KG1 (cell line): ENCODE results near the gene RCAN1.
"Not testable (repeated sequence)": the region's sequence is repeated elsewhere in the genome, so short reads cannot be mapped to it uniquely, and the experiment has no call there.

ENCODE experiments used
- DNase-seq: peaks from one replicate; lab custom pipeline; 2025; lab: John Stamatoyannopoulos, UW

RCAN1 gene

DNA sequence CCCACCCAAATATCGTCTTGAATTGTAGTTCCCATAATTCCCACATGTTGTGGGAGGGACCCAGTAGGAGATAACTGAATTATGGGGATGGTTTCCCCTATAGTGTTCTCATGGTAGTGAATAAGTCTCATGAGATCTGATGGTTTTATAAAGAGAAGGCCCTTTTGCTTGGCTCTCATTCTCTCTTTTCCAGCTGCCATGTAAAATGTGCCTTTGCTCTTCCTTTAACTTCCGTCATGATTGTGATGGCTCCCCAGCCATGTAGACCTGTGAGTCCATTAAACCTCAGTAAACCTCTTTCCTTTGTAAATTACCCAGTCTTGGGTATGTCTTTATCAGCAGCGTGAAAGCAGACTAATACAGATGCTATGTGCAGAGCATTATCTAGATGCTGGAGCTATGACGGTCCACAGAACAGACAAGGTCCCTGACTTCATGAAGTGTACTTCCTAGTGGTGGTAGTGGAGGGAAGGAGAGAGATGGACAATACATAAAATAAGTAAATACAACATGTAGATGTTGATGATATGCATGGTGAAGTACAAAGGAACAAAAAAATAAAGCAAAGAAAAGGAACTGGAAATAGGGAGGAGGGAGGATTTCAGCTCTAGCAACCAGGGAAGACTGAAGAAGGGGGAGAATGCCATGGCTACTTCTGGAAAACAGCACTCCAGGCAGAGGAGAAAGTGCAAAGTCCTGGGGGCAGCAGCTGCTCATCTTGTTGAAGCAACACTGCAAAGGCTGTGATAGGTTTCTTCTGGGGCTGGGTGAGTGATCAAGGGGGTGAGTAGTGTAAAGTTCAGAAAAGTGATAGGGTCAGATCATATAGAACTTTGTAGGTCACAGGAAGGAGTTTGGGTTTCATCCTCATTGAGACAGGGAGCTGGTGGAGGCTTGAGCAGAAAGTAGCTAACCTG, 6.8 kb upstream of the RCAN1 start:
- no peak for DNase-seq

DNA sequence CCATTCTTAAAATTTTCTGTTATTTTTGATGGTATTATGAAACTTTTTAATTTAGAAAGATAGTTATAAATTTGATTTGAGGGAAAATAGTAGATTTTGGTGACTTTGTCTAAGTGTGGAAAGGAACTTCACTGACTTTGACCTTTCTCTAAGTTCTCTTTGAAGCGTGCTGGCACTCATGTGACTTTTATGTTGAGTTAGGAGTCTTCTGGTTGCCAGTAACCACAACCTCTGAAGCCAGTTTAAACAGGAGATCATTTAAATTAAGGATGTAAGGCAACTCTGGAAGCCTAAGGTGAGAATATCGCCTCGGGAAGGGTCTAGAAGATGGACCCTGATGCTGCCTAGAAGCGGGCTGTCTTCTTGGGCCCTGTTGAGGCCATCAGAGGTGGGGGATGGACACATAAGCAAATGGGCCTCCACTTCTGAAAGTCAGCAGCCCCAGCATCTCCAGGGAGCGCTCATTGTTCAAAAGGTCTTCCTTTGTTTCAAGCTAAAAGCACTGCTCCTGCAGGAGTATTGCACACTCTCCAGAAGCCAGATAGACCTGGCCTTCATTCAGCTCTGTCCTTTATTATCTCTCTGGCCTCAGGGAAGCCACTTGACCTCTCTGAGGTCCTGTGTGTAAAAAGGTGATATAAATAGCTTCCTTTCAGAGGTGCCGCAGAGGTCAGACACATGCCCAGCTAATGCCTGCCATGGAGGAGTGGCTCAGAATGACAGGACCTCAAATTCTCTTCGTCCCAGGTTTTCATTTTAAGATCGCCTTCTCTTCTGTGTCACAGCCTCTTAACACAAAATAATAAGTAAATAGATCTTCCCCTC, 5.1 kb upstream of the RCAN1 start:
- no peak for DNase-seq

DNA sequence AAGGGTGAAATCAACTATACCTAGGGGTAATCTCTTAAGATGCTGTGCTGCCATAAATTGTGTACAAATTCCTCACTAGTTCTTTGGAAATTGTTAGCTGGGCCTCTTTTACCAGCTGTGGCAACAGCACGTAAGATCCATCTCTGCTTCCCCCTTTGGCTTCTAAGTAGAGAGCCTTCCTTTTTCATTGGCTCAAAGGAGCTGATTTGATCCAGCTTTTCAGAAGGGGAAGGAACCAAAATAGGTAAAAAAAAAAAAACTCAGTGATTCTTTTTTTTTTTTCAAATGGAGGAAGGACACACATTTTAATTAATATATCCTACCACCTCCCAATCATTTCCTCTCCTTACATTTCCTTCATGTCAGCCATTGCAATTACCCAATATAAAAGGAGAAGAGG, 4.0 kb upstream of the RCAN1 start:
- DNase-seq, result no peak

DNA sequence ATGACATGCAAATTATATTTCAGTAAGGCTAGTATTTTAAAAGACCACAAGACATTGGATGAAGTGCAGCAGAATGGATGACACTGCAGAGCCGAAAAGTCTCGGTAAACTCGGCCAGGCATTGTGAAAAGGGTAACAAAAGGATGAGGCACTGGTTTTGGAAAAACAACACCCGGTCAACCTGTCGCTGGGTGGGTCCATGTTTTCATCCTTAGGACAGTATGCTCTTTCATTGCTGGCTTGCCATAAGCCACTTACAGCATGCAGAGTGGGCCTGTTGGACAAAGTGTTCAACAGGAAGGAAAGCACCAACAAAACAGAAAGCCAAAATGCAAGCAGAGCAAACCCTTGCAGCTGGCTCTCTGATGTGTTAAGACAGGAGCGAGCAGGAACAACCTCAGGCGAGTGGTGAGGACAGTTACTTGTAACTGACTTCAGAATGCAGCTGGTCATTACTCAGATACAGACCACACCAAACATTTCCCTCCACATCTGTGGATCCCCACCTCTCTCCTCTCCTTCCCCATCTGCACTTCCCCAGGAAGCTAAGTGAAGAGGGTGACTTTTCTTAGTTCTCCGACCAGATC, 2.9 kb upstream of the RCAN1 start:
- DNase-seq, result no peak

DNA sequence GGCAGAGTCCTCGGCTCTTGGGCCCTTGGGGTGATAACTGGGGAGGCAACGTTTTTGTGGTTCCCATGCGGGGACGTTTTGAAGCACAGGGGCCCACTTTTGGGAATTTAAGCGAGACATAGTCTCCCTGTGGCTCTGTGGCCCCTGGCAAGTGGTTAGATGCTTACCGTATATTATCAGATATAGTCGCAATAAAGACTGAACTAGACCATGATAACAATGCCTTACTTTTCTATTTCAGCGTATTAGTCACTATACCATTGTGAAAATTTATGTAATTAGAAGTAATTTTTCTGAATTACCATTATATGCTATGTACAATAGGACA, 538 bp upstream of the RCAN1 start:
- no peak for DNase-seq

DNA sequence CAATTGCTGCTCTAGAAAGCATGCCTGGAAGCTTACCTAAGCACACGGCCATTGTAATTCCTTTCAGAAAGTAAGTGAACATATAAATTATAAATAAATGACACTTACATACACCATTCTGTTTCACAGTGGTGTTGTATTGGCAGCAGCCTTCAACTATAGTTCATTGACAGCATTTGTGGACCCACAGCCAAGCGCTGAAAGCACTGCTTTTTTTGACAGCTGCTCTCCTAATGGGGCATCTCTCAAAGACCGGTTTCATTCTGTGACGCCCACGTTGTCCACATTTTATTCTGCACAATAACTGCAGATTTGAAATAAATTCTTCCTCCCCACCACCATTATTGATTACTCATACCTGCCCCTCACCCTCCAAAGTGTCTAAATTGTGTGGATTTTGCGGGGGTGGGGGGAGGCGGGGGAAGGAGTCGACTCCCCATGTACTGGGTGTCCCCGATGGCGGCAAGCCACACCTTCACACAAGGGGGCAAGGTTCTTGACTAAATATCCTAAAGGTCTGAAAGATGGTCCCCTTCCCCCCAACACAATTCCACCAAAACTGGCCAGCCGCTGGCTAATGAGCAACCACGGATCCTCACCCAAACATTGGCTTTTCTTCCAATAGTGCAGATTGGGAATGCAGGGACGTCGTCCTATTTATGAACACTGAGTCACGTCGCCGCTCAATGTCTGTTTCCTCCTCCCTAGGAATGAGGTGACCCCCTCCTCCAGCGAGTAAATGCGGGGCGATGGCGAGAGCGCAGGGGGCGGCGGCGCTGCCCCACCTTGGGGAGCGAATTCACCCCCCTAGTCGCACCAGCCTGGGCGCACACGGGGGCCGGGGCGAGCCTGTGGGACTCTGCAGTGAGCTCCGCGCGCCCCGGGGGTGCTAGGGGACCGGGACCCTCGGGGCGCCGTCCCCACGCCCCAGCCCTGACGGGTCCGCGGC, 960 bp downstream of the RCAN1 start:
- DNase-seq, result no peak

DNA sequence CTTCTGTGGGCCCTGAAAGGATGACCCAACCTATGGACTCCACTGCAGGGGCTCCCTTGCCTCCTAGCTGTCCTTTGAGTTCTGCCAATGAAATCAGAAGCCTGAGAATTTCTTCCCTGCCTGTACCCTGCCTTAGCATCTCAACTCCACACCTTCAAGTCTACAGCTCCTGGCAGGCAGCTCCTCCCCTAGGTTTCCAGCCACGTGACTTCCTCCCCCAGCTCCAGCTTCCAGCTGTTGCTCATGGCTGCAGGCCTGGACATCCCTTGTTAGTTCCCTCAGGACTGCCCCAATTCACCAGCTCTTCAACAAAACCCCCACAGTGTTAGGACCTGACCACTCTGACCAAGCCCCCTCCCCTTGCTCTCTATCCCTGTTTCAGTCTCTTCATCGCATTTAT, 2.4 kb downstream of the RCAN1 start:
- no peak for DNase-seq

DNA sequence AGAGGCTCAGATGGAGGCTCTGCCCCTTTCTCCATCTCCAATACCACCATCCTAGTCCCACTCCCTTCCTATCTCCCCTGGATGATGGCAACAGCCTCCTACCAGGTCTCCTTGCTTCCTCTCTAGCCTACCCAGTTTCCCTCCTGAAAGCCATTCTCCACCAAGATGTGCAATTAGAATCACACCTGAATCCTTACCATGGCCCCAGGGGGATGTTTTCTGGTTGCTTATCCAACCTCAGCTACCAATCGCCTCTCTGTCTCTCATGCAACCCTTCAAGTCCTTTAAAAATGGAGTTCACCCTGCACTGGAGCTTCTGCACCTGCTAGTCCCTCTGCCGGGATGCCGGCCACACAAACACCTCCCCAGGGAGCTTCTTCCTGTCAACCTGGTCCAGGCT, 2.9 kb downstream of the RCAN1 start:
- no peak for DNase-seq

DNA sequence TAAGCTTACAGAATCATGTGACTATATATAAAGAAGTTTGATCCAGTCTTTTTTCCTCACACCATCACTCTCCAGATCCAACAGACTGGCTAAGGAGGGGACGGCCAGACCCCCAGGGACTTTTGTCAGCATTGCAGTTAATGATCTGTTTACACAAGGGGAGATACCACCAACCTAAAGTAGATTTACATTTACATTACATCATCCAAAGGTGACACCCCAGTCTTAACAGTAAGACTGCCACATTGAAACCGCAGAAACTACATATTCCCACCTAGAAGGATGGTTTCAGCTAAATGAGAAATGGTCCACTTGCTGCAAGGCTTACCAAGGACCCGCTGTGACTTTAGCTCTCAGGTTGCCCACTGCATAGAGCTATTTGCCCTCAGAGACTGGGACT, 3.4 kb downstream of the RCAN1 start:
- no peak for DNase-seq

DNA sequence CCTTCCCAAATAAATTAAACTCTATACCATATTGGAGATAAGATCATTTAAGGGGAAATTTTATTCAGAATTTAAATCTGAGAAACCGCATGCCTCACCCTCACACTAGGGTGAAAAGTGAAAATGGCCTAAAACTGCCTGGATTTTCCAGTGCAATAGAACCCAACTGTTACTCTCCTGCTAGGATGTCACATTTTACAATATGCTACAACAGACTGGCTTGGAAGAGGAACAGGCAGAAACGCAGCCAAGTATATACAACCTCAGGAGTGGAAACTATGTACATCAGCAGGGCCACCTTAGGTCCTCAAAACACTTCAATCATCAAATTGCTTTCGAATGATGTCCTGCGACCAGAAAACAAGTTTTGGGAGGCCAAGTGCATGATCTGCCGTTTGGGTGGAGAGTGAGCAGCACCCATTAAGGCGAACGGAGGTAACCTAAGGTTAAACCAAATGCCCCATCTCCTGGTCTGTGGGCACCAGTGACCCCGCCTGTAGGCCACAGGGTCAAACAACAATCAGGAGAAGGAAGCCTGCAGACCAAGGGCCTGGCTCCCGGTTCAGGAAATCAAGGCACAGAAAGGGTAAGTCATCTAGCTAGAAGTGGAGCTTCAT, 4.9 kb downstream of the RCAN1 start:
- no peak for DNase-seq

DNA sequence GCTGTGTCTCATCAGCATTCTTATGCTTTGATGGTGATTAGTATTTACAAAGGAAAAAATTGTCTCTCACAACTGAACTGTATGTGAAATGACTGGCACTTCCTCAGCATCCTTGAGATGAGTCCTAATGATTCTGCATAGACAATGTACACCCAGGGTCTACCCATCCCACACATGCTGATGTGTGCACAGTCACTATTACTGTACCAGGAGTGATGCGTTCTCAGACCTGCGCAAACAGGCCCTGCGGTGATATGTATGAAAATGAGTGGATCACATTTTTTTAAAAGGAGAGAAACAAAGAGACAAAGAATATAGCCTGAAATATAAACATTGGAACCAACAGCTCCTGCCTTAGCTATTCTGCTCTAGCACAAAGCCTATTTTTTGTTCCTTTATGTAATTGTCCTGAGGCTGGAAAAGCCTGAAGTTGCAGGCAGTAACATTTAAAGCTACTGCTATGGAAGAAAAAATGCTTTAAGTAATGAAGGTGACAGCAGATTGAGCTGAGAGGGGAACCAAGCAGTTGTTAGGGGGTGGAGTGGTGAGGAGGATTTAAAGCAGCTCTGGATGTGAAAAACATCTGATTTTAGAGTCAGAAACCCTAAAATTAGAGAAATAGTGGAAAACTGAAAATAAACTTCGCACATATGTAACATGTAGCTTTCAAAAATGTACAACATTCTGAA, 5.5 kb downstream of the RCAN1 start:
- no peak for DNase-seq

DNA sequence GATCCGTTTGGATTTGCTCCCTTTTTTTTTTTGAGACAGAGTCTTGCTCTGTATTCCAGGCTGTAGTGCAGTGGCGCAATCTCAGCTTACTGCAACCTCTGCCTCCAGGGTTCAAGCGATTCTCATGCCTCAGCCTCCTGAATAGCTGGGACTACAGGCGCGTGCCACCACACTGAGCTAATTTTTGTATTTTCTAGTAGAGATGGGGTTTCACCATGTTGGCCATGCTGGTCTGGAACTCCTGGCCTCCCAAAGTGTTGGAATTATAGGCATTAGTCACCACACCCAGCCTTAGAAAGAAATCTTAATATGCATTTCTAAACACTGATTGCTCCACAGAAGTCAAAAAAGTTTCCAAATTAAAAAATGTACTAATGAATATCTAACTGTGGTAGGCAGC, 7.5 kb downstream of the RCAN1 start:
- not testable (repeated sequence) for DNase-seq

DNA sequence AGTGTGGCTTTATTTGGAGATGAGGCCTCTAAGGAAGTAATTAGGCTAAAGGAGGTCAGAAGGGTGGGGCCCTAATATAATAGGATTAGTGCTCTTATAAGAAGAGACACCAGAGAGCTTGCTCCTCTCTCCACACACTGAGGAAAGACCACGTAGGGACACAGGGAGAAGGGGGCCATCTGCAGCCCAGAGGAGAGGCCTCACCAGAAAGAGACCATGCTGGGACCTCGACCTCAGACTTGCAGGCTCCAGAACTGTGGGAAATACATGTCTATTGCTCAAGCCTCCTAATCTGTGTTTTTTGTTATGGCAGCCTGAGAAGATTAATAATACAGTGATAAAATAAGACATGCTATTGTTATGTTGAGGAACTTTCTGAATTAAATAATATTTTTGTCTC, 8.3 kb downstream of the RCAN1 start:
- no peak for DNase-seq

DNA sequence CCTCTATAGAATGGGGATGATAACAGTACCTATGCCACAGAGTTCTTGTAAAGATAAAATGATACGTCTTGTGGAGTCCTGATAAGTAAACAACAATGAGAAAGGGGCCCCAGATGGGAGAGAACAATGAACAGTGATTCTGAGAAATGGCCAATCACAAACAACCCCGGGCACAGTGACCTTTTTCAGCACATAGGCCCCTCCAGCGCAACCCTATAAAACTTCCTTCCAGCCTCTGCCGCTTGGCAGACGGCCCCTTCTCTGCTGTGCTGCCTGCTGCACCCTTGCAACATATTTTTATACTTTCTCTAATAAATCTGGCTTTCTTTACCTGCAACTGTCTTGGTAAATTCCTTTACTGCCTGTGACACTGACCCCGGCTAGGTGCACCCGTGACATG, 8.9 kb downstream of the RCAN1 start:
- DNase-seq, result no peak

DNA sequence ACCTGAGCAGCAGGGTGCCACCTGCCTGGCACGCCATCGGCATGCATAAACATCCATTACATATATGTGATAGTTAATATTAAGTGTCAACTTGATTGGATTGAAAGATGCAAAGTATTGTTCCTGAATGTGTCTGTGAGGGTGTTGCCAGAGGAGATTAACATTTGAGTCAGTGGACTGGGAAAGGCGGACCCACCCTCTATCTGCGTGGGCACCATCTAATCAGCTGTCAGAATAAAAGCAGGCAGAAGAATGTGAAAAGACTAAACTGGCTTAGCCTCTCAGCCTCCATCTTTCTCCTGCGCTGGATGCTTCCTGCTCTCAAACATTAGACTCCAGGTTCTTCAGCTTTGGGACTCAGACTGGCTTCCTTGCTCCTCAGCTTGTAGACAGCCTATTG, 10.0 kb downstream of the RCAN1 start:
- not testable (repeated sequence) for DNase-seq

DNA sequence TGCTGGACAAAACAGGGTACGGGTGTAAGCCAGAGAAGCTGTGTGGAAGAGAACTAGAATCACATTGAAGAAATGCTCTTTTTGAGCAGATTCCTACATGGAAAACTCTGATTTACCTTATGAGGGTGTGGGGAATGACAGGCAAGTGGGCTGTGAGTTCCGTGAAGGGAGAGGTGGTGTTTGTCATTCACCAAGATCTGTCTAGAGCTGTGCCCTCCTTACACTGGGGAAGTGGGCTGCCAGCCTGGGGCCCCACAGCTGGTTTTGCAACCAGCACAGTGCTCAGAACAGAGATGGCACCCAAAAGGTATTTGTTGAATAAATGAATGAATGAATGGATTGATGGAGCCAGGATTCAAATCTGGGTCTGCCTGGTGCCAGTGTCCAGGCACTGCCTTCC, 10.4 kb downstream of the RCAN1 start:
- no peak for DNase-seq

DNA sequence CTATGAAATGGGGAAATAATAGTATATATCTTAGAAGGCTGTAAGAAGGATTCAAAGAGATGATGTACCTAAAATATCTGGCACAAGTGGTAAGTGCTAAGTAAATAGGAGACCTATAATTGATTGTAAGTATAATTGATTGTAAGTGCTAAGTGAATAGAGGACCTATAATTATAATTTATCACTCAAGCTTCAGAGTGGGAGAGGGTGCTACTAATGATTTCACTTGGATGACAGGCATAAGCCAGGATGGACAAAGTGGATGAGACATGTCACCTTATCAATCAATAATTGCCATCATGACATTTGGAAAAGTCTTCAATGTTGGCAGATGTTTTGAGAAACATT, 11.2 kb downstream of the RCAN1 start:
- DNase-seq, result no peak

DNA sequence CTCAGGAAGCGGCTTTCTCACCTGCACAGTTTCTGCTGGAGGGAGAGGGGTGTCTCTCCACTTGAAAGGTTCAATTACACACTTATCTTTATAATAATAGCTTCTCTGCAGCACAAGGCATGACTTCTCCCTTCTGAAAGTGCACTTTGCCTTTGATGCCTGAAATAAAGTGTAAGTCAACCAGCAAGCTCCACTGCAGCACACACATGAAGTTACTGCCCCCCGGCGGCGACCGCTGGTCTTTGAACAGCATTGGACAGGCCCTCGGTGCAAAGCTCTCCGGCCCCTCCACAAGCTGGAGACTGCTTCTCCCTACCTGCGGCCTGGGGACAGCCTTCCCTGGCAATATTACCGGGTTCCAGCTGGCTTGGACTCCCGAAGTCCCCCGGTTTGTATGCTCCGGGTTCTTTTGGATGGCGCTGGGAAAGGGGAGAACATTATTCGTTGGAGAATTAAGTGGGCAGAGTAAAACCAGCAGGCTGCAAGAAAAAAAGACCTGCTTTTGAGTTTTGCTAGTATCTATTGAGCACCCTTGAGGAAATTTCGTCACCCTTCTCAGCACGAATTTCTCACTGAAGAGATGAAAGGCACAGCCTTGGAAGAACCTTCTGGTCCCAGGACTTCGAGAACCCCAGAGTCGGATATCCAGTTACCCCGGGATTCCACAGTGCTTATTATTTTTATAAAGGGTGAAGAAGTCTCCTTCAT, 11.8 kb downstream of the RCAN1 start:
- DNase-seq, result peak; percentile 39

DNA sequence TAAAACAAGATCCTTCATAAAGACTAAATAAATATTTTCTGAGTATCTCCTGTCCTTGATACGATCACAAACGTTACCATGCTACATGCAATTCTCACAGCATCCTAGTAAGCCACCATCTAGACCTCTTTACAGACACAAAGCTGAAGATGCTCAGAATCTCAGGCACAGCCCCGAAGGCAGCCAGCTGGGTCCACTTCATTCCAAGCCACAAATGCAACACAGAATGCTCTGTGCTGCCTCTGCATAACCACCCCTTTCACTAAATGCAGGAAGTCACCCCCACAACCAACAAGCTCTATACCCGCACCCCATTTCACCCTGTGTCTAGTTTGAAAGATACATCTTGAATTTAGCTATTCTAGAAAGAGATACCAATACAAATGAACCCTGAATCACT, 12.9 kb downstream of the RCAN1 start:
- no peak for DNase-seq

DNA sequence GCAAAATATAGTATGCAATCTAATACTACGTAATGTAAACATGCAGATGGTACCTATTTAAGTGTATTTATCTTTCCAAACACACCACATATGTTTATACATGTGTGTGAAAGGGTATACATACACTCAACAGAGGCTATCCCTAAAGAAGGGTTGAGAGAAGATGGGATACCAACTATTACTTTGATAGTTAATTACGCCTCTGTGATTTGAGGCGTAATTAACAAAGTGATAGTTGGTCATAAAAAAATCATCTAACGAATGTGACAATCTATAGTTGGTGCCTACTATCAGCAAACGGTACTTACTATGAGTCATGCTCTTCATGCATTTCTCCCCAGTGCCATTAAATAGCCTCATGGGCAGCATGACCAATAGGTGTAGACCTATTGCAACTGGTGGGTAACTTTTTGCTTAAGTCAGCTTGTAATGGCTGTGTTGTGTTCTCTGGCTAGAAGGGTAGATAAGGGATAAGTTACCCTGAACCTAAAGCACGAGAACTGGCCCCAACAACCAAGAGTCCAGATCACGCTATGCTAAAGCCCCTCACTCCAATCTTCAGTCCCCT, 15.3 kb downstream of the RCAN1 start:
- no peak for DNase-seq
